ENCODE measurements around the gene PCP4L1.

DNA sequence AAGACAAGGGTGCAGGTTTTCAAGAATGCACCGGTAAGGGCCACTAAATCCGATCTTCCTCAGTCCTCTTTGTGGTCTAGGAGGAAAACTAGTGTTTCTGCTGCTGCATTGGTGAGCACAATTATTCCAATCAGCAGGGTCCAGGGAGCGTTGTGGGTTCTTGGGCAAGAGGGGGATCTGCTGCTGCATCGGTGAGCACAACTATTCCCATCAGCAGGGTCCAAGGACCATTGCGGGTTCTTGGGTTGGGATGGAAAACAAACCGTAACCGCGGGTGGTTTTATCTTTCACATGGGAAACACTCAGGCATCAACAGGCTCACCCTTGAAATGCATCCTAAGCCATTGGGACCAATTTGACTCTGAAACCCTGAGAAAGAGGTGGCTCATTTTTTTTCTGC, 7.0 kb upstream of the PCP4L1 start:
- TF ChIP-seq, protein P1, sequence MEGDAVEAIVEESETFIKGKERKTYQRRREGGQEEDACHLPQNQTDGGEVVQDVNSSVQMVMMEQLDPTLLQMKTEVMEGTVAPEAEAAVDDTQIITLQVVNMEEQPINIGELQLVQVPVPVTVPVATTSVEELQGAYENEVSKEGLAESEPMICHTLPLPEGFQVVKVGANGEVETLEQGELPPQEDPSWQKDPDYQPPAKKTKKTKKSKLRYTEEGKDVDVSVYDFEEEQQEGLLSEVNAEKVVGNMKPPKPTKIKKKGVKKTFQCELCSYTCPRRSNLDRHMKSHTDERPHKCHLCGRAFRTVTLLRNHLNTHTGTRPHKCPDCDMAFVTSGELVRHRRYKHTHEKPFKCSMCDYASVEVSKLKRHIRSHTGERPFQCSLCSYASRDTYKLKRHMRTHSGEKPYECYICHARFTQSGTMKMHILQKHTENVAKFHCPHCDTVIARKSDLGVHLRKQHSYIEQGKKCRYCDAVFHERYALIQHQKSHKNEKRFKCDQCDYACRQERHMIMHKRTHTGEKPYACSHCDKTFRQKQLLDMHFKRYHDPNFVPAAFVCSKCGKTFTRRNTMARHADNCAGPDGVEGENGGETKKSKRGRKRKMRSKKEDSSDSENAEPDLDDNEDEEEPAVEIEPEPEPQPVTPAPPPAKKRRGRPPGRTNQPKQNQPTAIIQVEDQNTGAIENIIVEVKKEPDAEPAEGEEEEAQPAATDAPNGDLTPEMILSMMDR (IDR thresholded peaks at IDR 0.05) = no peak
- no peak for TF ChIP-seq POLR2A (IDR thresholded peaks at IDR 0.05)
